ENCODE results near the gene PSMD8. TPM values are rescaled to one million over a fixed set of nuclear protein-coding genes. Genes with fewer than 3 reads are reported as not detected.

The PSMD8 gene
- total RNA-seq, 1 donor: 223 TPM

GRCh38 chr19:38391911-38392464 lies 17.6 kb downstream of the PSMD8 start:
- no peak overlapping the region for H3K4me3 ChIP-seq (ENCODE audit: low read depth, low read length)
- TF ChIP-seq CTCF (IDR thresholded peaks at IDR 0.05; ENCODE audit: insufficient read depth, low read length): no peak
- no peak for DNase-seq (ENCODE audit: low read depth)

GRCh38 chr19:38392707-38393308 lies 18.4 kb downstream of the PSMD8 start:
- TF ChIP-seq CTCF (IDR thresholded peaks at IDR 0.05; ENCODE audit: insufficient read depth, low read length): no peak
- no peak for DNase-seq (ENCODE audit: low read depth)
- no peak overlapping the region for H3K4me3 ChIP-seq (ENCODE audit: low read depth, low read length)

DNA sequence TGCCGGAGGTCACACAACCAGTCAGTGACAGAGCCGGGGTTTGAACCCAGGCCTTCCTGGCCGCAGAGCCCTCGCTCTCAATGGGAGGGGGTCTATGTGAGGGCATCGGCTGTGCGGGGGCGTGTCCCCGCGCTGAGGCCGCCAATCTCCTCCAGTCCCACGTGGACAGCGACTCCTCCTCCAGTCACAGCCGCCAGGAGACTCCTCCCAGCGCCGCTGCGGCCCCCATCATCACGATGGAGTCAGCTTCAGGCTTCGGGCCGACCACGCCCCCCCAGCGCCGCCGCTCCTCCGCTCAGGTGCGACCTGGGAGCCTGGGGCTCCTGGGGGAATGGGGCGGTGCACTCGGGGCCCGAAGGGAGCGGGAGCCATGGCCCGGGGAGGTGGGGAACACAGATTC lies 20.1 kb downstream of the PSMD8 start:
- no peak for DNase-seq (ENCODE audit: low read depth)
- no peak for TF ChIP-seq CTCF (IDR thresholded peaks at IDR 0.05; ENCODE audit: insufficient read depth, low read length)
- H3K4me3 ChIP-seq (ENCODE audit: low read depth, low read length): no peak overlapping the region

DNA sequence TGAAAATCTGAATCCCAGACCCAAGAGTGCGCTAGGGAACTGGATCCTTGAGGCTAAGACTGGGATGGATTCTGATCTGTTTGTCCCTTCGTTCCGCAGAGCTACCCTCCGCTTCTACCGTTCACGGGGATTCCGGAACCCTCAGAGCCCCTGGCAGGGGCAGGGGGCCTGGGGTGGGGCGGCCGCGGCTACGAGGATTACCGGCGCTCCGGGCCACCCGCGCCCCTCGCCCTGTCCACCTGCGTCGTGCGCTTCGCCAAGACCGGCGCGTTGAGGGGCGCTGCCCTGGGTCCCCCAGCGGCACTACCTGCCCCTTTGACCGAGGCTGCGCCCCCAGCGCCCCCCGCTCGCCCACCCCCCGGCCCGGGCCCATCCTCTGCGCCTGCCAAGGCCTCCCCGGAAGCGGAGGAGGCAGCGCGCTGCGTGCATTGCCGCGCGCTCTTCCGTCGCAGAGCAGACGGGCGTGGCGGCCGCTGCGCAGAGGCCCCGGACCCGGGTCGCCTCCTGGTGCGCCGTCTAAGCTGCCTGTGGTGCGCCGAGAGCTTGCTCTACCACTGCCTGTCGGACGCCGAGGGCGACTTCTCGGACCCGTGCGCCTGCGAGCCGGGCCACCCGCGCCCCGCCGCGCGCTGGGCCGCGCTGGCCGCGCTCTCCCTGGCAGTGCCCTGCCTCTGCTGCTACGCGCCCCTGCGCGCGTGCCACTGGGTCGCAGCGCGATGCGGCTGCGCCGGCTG lies 21.2 kb downstream of the PSMD8 start:
- no peak overlapping the region for H3K4me3 ChIP-seq (ENCODE audit: low read depth, low read length)
- no peak for DNase-seq (ENCODE audit: low read depth)
- no peak for TF ChIP-seq CTCF (IDR thresholded peaks at IDR 0.05; ENCODE audit: insufficient read depth, low read length)

DNA sequence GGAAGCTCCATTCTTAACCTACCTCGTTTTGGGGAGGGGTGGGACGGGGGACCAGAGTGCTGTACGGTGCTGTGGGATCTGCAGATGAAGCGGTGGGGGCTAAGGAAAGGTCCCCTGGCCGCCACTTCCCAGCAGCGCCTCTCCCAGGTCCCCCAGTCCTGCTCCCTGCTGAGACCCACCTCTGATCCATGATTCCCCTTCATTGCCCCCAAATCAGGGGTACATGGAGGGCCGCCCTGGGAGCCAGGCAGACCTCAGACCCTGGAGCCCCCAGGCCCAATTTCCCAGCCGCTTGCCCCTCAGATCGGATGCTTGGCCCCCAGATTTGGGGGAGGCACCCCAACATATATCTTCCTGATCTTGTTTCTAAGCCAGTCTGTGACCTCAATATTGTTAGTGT lies 24.7 kb downstream of the PSMD8 start:
- no peak for TF ChIP-seq CTCF (IDR thresholded peaks at IDR 0.05; ENCODE audit: insufficient read depth, low read length)
- no peak for DNase-seq (ENCODE audit: low read depth)

GRCh38 chr19:38399537-38399936 lies 25.2 kb downstream of the PSMD8 start:
- TF ChIP-seq CTCF (IDR thresholded peaks at IDR 0.05; ENCODE audit: insufficient read depth, low read length): no peak
- H3K4me3 ChIP-seq (ENCODE audit: low read depth, low read length): no peak overlapping the region
- DNase-seq (ENCODE audit: low read depth): no peak

More for the DNA sequence above, 24.7 kb downstream of the PSMD8 start:
- H3K4me3 ChIP-seq (ENCODE audit: low read depth, low read length): no peak overlapping the region

Data from fibroblast of the aortic adventitia (primary cell).